Ascending aorta (tissue), 2 donors: ENCODE results near the gene PTGIS. TPM values are rescaled to one million over a fixed set of nuclear protein-coding genes. Genes with fewer than 3 reads are reported as not detected.

Experiments used
- DNase-seq, 2 donors: peaks; one replicate each; pipeline ENCODE4 v3.0.0-alpha.2; 2019; ENCODE audit warnings: low spot score in 2 of 2
- H3K27ac ChIP-seq, 2 donors: fragments of 200-600 bp; sonication (generic); one replicate each; pipeline ENCODE4 v1.5.1; 2016 to 2017; ENCODE audit warnings: mild to moderate bottlenecking in 1 of 2
- H3K27me3 ChIP-seq: fragments of 200-600 bp; sonication (generic); one replicate; pipeline ENCODE4 v1.5.1; 2017
- H3K36me3 ChIP-seq, 2 donors: fragments of 200-600 bp; sonication (generic); one replicate each; pipeline ENCODE4 v1.5.1; 2016
- H3K4me1 ChIP-seq, 2 donors: fragments of 200-600 bp; sonication (generic); one replicate each; pipeline ENCODE4 v1.5.1; 2016 to 2017; ENCODE audit warnings: mild to moderate bottlenecking in 1 of 2
- H3K4me3 ChIP-seq, 2 donors: fragments of 200-600 bp; sonication (generic); one replicate each; pipeline ENCODE4 v1.5.1; 2016 to 2017; ENCODE audit warnings: mild to moderate bottlenecking in 1 of 2
- H3K9me3 ChIP-seq, 2 donors: fragments of 200-600 bp; sonication (generic); one replicate each; pipeline ENCODE4 v1.5.1; 2016
- intact Hi-C: fragments of 100-400 bp; cut with DNase I; formaldehyde crosslinking; loops from one replicate; pipeline ENCODE4 v1.15.1; 2023
- total RNA-seq: library from RNA; depleted of rRNA; stranded (reverse); fragments of >200 nt; gene quantifications from one replicate; pipeline ENCODE4 v1.1.0, GENCODE V29; 2016
- TF ChIP-seq, protein P1 (sequence below), 3 experiments: fragments of 200-600 bp in 2 of 3; fragments of 450-650 bp in 1 of 3; sonication (generic) in 2 of 3; IDR thresholded peaks; one replicate each; pipeline ENCODE4 v1.5.1; 2016 to 2019; ENCODE audit warnings: antibody characterized with exemption in 3 of 3, mild to moderate bottlenecking in 1 of 3, moderate library complexity in 1 of 3

The PTGIS gene
- total RNA-seq, 1 donor from 2014 or later, result 288 TPM

DNA sequence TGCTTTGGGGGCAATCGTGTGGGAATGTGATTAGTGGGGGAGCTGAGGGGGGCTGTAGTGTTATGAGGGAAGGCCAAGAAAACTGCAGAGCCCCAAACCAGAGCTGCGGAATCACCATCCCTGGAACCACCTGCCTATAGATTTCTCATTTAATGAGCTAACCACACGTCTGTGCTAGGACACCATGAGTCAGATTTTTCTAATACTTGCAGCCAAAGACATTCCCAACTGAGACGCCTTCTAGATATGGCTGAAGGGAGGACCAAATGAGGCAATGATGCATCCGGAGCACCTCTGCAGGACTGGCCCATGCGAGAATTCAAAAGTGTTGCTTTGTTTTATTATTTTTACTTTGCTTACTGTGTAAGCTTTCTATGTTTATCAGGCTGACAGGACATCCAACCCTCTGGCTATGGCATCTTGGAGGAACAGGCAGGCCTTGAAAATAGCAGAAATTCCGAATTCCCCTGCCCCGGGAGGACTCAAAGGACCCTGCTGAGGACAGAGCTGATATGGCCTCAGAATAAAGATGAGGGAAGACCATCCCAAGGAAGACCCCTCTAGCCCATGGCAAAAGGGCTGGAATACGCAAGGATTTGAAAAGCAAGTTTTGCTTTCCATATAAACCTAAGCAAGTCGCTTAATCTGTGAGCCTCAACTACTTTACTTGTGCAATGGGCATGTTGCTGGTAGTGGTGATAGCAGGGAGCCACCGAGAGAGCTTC lies 3.1 kb upstream of the PTGIS start:
- peak in 1 of 2 donors; percentile 63 for DNase-seq
- intact Hi-C loops, result loop anchor here (2.0 kb wide), 1 partner anchor 14 kb away; no protein-coding TSS in a partner anchor
- TF ChIP-seq, protein P1, sequence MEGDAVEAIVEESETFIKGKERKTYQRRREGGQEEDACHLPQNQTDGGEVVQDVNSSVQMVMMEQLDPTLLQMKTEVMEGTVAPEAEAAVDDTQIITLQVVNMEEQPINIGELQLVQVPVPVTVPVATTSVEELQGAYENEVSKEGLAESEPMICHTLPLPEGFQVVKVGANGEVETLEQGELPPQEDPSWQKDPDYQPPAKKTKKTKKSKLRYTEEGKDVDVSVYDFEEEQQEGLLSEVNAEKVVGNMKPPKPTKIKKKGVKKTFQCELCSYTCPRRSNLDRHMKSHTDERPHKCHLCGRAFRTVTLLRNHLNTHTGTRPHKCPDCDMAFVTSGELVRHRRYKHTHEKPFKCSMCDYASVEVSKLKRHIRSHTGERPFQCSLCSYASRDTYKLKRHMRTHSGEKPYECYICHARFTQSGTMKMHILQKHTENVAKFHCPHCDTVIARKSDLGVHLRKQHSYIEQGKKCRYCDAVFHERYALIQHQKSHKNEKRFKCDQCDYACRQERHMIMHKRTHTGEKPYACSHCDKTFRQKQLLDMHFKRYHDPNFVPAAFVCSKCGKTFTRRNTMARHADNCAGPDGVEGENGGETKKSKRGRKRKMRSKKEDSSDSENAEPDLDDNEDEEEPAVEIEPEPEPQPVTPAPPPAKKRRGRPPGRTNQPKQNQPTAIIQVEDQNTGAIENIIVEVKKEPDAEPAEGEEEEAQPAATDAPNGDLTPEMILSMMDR (IDR thresholded peaks at IDR 0.05), result no peak
- no peaks in the 10 kb centered on the region for H3K27me3 ChIP-seq
- peak overlapping the region; percentile 97 to 100 for H3K27ac ChIP-seq
- no peaks in the 10 kb centered on the region for H3K9me3 ChIP-seq
- no peak overlapping the region for H3K4me3 ChIP-seq
- peaks cover 23 to 46% of the 10 kb centered on the region in 2 donors for H3K4me1 ChIP-seq
- no peaks in the 10 kb centered on the region for H3K36me3 ChIP-seq

- Histone ChIP-seq H3K27ac (peak overlapping the region; percentile 97 to 100), H3K9me3 (no peaks in the 10 kb centered on the region), H3K27me3 (no peaks in the 10 kb centered on the region)
These were observed 2.4 kb upstream of the PTGIS start for GRCh38 chr20:49570161-49570827.

GRCh38 chr20:49569411-49570115 lies 1.6 kb upstream of the PTGIS start:
- H3K27me3 ChIP-seq, result no peaks in the 10 kb centered on the region
- TF ChIP-seq, protein P1 (IDR thresholded peaks at IDR 0.05), result no peak
- DNase-seq, result peak in 1 of 2 donors; percentile 61
- H3K4me3 ChIP-seq, result no peak overlapping the region
- no peaks in the 10 kb centered on the region for H3K9me3 ChIP-seq
- peak overlapping the region; percentile 97 to 100 for H3K27ac ChIP-seq
- H3K4me1 ChIP-seq, result peaks cover 19 to 43% of the 10 kb centered on the region in 2 donors
- intact Hi-C loops, result loop anchor here (2.0 kb wide), 1 partner anchor 15 kb away; no protein-coding TSS in a partner anchor
- H3K36me3 ChIP-seq, result no peaks in the 10 kb centered on the region

More at GRCh38 chr20:49570161-49570827, 2.4 kb upstream of the PTGIS start:
- peak in 1 of 2 donors; percentile 53 for DNase-seq
- Histone ChIP-seq H3K4me3 (no peak overlapping the region), H3K36me3 (no peaks in the 10 kb centered on the region), H3K4me1 (peaks cover 19 to 44% of the 10 kb centered on the region in 2 donors)
- intact Hi-C loops, result loop anchor here (2.0 kb wide), 1 partner anchor 15 kb away; no protein-coding TSS in a partner anchor
- TF ChIP-seq, protein P1 (IDR thresholded peaks at IDR 0.05), result no peak

DNA sequence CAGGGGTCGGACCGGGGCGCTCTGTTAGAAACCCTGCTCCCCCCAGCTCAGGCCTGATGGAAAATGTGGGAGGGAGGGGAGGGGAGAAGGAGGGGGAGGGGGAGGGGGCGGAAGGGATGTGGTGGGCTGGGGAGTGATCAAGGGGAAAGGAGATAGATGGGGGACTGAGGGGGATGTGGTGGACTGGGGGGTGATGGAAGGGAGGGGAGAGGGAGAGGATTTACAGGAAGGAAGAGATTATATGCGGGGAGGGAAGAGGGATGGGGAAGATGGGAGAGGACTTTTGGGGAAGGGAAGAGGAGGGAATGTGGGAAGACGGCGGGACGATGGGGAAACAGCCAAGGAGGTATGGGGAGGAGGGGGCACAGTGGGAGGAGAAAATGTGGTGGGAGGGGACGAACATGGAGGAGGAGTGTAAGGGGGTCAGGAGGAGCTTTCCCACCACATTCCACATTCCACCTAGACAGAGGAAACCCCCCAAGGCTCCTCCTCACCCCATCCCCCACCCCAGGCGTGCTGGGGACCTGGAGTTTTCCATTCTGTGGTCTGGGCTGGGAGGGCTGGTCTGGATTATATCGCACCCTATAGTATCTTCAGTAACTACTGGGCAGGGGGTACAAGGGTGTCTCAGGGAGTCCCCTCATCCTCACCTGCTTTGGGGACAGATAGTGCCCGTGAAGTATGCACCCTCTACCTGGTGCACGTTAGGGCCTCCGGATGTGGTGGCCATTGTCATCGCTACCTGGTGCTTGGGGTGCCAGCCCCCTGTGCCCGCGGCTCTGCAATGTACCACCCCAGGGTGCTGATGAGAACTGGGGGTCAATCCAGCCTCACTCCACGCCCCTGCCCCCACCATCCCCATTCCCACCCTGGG lies 578 bp upstream of the PTGIS start:
- no peaks in the 10 kb centered on the region for H3K9me3 ChIP-seq
- TF ChIP-seq, protein P1 (IDR thresholded peaks at IDR 0.05), result no peak
- peaks cover 19 to 45% of the 10 kb centered on the region in 2 donors for H3K4me1 ChIP-seq
- DNase-seq, result peak in 1 of 2 donors; percentile 63
- H3K4me3 ChIP-seq, result peak overlapping the region; percentile 67 to 94
- H3K27ac ChIP-seq, result peak overlapping the region; percentile 97 to 100
- peaks cover 0 to 4% of the 10 kb centered on the region in 2 donors for H3K36me3 ChIP-seq
- H3K27me3 ChIP-seq, result no peaks in the 10 kb centered on the region
- intact Hi-C loops, result no loop called here
